ENCODE measurements around the gene NPTX1.
A peak's percentile ranks its signal among the peaks of the same experiment; 100 is the strongest.

NPTX1 gene

GRCh38 chr17:80477647-80478478 is 1.5 kb upstream of the NPTX1 start:
- peak in 5 of 6 experiments; percentile 8 to 50 (median 21) for DNase-seq

GRCh38 chr17:80476877-80477646 is 655 bp upstream of the NPTX1 start:
- peak in 1 of 6 experiments; percentile 14 for DNase-seq

- DNase-seq: peak in 2 of 6 experiments; percentile 34 to 40
These were observed 1.2 kb downstream of the NPTX1 start for GRCh38 chr17:80474961-80475909.

- DNase-seq: peak in 4 of 6 experiments; percentile 4 to 43 (median 16)
These were observed 2.0 kb downstream of the NPTX1 start for GRCh38 chr17:80474231-80474960.

GRCh38 chr17:80473701-80474100 is 2.7 kb downstream of the NPTX1 start:
- DNase-seq: no peak

- no peak for DNase-seq
These were observed 3.4 kb downstream of the NPTX1 start for GRCh38 chr17:80472996-80473395.

GRCh38 chr17:80471922-80472321 is 4.5 kb downstream of the NPTX1 start:
- DNase-seq: no peak

GRCh38 chr17:80470603-80471002 is 5.8 kb downstream of the NPTX1 start:
- no peak for DNase-seq

GRCh38 chr17:80469667-80470066 is 6.7 kb downstream of the NPTX1 start:
- no peak for DNase-seq

GRCh38 chr17:80468781-80469493 is 7.5 kb downstream of the NPTX1 start:
- no peak for DNase-seq

GRCh38 chr17:80468242-80468641 is 8.2 kb downstream of the NPTX1 start:
- DNase-seq: no peak

GRCh38 chr17:80466188-80466705 is 10.2 kb downstream of the NPTX1 start:
- no peak for DNase-seq

GRCh38 chr17:80465327-80465974 is 11.0 kb downstream of the NPTX1 start:
- no peak for DNase-seq

- no peak for DNase-seq
These were observed 11.9 kb downstream of the NPTX1 start for GRCh38 chr17:80464486-80464885.

- DNase-seq: no peak
These were observed 12.5 kb downstream of the NPTX1 start for GRCh38 chr17:80463784-80464400.

- DNase-seq: no peak
These were observed 14.8 kb downstream of the NPTX1 start for GRCh38 chr17:80461528-80462160.

- no peak for DNase-seq
These were observed 16.0 kb downstream of the NPTX1 start for GRCh38 chr17:80460429-80460834.

- DNase-seq: no peak
These were observed 17.2 kb downstream of the NPTX1 start for GRCh38 chr17:80459234-80459633.

GRCh38 chr17:80458016-80458415 is 18.4 kb downstream of the NPTX1 start:
- DNase-seq: no peak
